NOMO-1 treated with dmso at 0.1 percent for 144 hours (cell line): ENCODE results near the gene ZNRD2.

Experiments
- DNase-seq: peaks from one replicate; lab custom pipeline; 2025; ENCODE audit not compliant: unreplicated experiment; lab: John Stamatoyannopoulos, UW

The ZNRD2 gene

GRCh38 chr11:65609229-65609628 is 39.0 kb downstream of the ZNRD2 start:
- no peak for DNase-seq

GRCh38 chr11:65609665-65610064 is 39.4 kb downstream of the ZNRD2 start:
- DNase-seq, result no peak

GRCh38 chr11:65610404-65610803 is 40.1 kb downstream of the ZNRD2 start:
- no peak for DNase-seq

- DNase-seq, result peak; percentile 76
Observed at GRCh38 chr11:65611028-65611757, 40.9 kb downstream of the ZNRD2 start.

- no peak for DNase-seq
Observed at GRCh38 chr11:65611758-65612603, 41.7 kb downstream of the ZNRD2 start.

GRCh38 chr11:65612691-65613090 is 42.4 kb downstream of the ZNRD2 start:
- no peak for DNase-seq

GRCh38 chr11:65613091-65613928 is 43.0 kb downstream of the ZNRD2 start:
- no peak for DNase-seq

GRCh38 chr11:65615229-65615949 is 45.1 kb downstream of the ZNRD2 start, which contains the start of gene PCNX3:
Gene PCNX3, plus strand, starts transcription at chr11:65615776. Its CDS starts 536 bp downstream, at chr11:65616312.
- peak; percentile 100 for DNase-seq

GRCh38 chr11:65615950-65616574 is 45.8 kb downstream of the ZNRD2 start:
- DNase-seq, result no peak

GRCh38 chr11:65616575-65617001 is 46.3 kb downstream of the ZNRD2 start:
- DNase-seq, result no peak

GRCh38 chr11:65617136-65617850 is 47.0 kb downstream of the ZNRD2 start:
- DNase-seq, result no peak

GRCh38 chr11:65617990-65618751 is 47.9 kb downstream of the ZNRD2 start:
- DNase-seq, result no peak

- DNase-seq, result no peak
Observed at GRCh38 chr11:65618763-65619162, 48.5 kb downstream of the ZNRD2 start.

GRCh38 chr11:65619281-65619928 is 49.1 kb downstream of the ZNRD2 start:
- no peak for DNase-seq

GRCh38 chr11:65620666-65621065 is 50.4 kb downstream of the ZNRD2 start:
- no peak for DNase-seq

GRCh38 chr11:65621460-65621859 is 51.2 kb downstream of the ZNRD2 start:
- DNase-seq, result no peak
